ENCODE results near the gene PPP1R8.

Gene PPP1R8

GRCh38 chr1:27885621-27886352, 55.2 kb downstream of the PPP1R8 start:
- Histone ChIP-seq H3K4me1 (ENCODE audit: insufficient read depth, low read length) (no peaks in the 10 kb centered on the region), H3K27ac (ENCODE audit: low read depth, low read length) (no peak overlapping the region), H3K27me3 (ENCODE audit: insufficient read depth, low read length) (no peaks in the 10 kb centered on the region), H3K4me3 (ENCODE audit: low read length) (no peak overlapping the region), H3K9ac (ENCODE audit: low read depth, low read length) (no peak overlapping the region), H3K36me3 (ENCODE audit: insufficient read depth, low read length) (peaks cover 63% of the 10 kb centered on the region), H3K9me3 (ENCODE audit: insufficient read depth, low read depth, low read length) (no peaks in the 10 kb centered on the region)
- WGBS: 93% methylated on average over 15 of the region's 15 CpGs

GRCh38 chr1:27886353-27886679, 55.7 kb downstream of the PPP1R8 start:
- Histone ChIP-seq H3K36me3 (ENCODE audit: insufficient read depth, low read length) (peaks cover 69% of the 10 kb centered on the region), H3K27ac (ENCODE audit: low read depth, low read length) (no peak overlapping the region)

GRCh38 chr1:27886744-27887143, 56.2 kb downstream of the PPP1R8 start:
- no peak overlapping the region for H3K9ac ChIP-seq (ENCODE audit: low read depth, low read length)
- H3K27me3 ChIP-seq (ENCODE audit: insufficient read depth, low read length): no peaks in the 10 kb centered on the region
- 95% methylated on average over 3 of the region's 3 CpGs for WGBS
- H3K9me3 ChIP-seq (ENCODE audit: insufficient read depth, low read depth, low read length): no peaks in the 10 kb centered on the region
- no peaks in the 10 kb centered on the region for H3K4me1 ChIP-seq (ENCODE audit: insufficient read depth, low read length)
- peaks cover 73% of the 10 kb centered on the region for H3K36me3 ChIP-seq (ENCODE audit: insufficient read depth, low read length)
- H3K4me3 ChIP-seq (ENCODE audit: low read length): no peak overlapping the region
- no peak overlapping the region for H3K27ac ChIP-seq (ENCODE audit: low read depth, low read length)

More at GRCh38 chr1:27886353-27886679, 55.7 kb downstream of the PPP1R8 start:
- 93% methylated on average over 2 of the region's 2 CpGs for WGBS
- Histone ChIP-seq H3K4me1 (ENCODE audit: insufficient read depth, low read length) (no peaks in the 10 kb centered on the region), H3K4me3 (ENCODE audit: low read length) (no peak overlapping the region), H3K27me3 (ENCODE audit: insufficient read depth, low read length) (no peaks in the 10 kb centered on the region), H3K9ac (ENCODE audit: low read depth, low read length) (no peak overlapping the region), H3K9me3 (ENCODE audit: insufficient read depth, low read depth, low read length) (no peaks in the 10 kb centered on the region)

- no peaks in the 10 kb centered on the region for H3K27me3 ChIP-seq (ENCODE audit: insufficient read depth, low read length)
- H3K4me1 ChIP-seq (ENCODE audit: insufficient read depth, low read length): no peaks in the 10 kb centered on the region
- no peak overlapping the region for H3K4me3 ChIP-seq (ENCODE audit: low read length)
- no peak overlapping the region for H3K9ac ChIP-seq (ENCODE audit: low read depth, low read length)
- peaks cover 79% of the 10 kb centered on the region for H3K36me3 ChIP-seq (ENCODE audit: insufficient read depth, low read length)
- 90% methylated on average over 8 of the region's 8 CpGs for WGBS
- no peaks in the 10 kb centered on the region for H3K9me3 ChIP-seq (ENCODE audit: insufficient read depth, low read depth, low read length)
- no peak overlapping the region for H3K27ac ChIP-seq (ENCODE audit: low read depth, low read length)
Measured at GRCh38 chr1:27887215-27888021, 56.8 kb downstream of the PPP1R8 start.

- Histone ChIP-seq H3K4me3 (ENCODE audit: low read length) (no peak overlapping the region), H3K27me3 (ENCODE audit: insufficient read depth, low read length) (no peaks in the 10 kb centered on the region), H3K9ac (ENCODE audit: low read depth, low read length) (no peak overlapping the region), H3K9me3 (ENCODE audit: insufficient read depth, low read depth, low read length) (no peaks in the 10 kb centered on the region), H3K27ac (ENCODE audit: low read depth, low read length) (no peak overlapping the region), H3K36me3 (ENCODE audit: insufficient read depth, low read length) (peaks cover 85% of the 10 kb centered on the region), H3K4me1 (ENCODE audit: insufficient read depth, low read length) (no peaks in the 10 kb centered on the region)
- 95% methylated on average over 3 of the region's 3 CpGs for WGBS
Measured at GRCh38 chr1:27889506-27889905, 58.9 kb downstream of the PPP1R8 start.

GRCh38 chr1:27891196-27891889, 60.8 kb downstream of the PPP1R8 start:
- no peak overlapping the region for H3K9ac ChIP-seq (ENCODE audit: low read depth, low read length)

GRCh38 chr1:27894521-27894920, 63.9 kb downstream of the PPP1R8 start:
- no peaks in the 10 kb centered on the region for H3K9me3 ChIP-seq (ENCODE audit: insufficient read depth, low read depth, low read length)
- H3K4me1 ChIP-seq (ENCODE audit: insufficient read depth, low read length): no peaks in the 10 kb centered on the region
- 89% methylated on average over 3 of the region's 3 CpGs for WGBS
- no peak overlapping the region for H3K9ac ChIP-seq (ENCODE audit: low read depth, low read length)
- no peak overlapping the region for H3K27ac ChIP-seq (ENCODE audit: low read depth, low read length)
- peaks cover 91% of the 10 kb centered on the region for H3K36me3 ChIP-seq (ENCODE audit: insufficient read depth, low read length)
- no peak overlapping the region for H3K4me3 ChIP-seq (ENCODE audit: low read length)
- no peaks in the 10 kb centered on the region for H3K27me3 ChIP-seq (ENCODE audit: insufficient read depth, low read length)

More at GRCh38 chr1:27891196-27891889, 60.8 kb downstream of the PPP1R8 start:
- WGBS: 95% methylated on average over 6 of the region's 7 CpGs
- Histone ChIP-seq H3K27me3 (ENCODE audit: insufficient read depth, low read length) (no peaks in the 10 kb centered on the region), H3K36me3 (ENCODE audit: insufficient read depth, low read length) (peaks cover 88% of the 10 kb centered on the region), H3K4me1 (ENCODE audit: insufficient read depth, low read length) (no peaks in the 10 kb centered on the region), H3K4me3 (ENCODE audit: low read length) (no peak overlapping the region), H3K9me3 (ENCODE audit: insufficient read depth, low read depth, low read length) (no peaks in the 10 kb centered on the region), H3K27ac (ENCODE audit: low read depth, low read length) (no peak overlapping the region)
